ENCODE measurements around the gene TLCD3B. TPM values are rescaled to one million over a fixed set of nuclear protein-coding genes. Genes with fewer than 3 reads are reported as not detected.

Gene TLCD3B
- total and polyA plus RNA-seq, 2 of the 4 experiments (the other 2 are of a cell fraction) = 0.19 TPM; not detected in 1

GRCh38 chr16:29985271-29985811, 45.7 kb downstream of the TLCD3B start:
- H3K4ac ChIP-seq (ENCODE audit: low read depth, low read length) = no peak overlapping the region
- H3K23ac ChIP-seq (ENCODE audit: low read depth, low read length) = no peak overlapping the region
- H4K5ac ChIP-seq (ENCODE audit: low read depth, low read length) = no peak overlapping the region
- no peak overlapping the region for H3K18ac ChIP-seq (ENCODE audit: low read depth, low read length)
- TF ChIP-seq RFX5 (IDR thresholded peaks at IDR 0.05; ENCODE audit: low read depth, low read length) (no peak), POLR2A (IDR thresholded peaks at IDR 0.05; ENCODE audit: low read depth, low read length) (no peak), RCOR1 (IDR thresholded peaks at IDR 0.05; ENCODE audit: insufficient replicate concordance, low read length) (no peak), NFE2L2 (IDR thresholded peaks at IDR 0.05; ENCODE audit: low read depth, low read length) (no peak), RAD21 (IDR thresholded peaks at IDR 0.05; ENCODE audit: low read length) (no peak), CTCF (conservative IDR thresholded peaks at IDR 0.05; ENCODE audit: low read depth, low read length) (no peak), SMC3 (IDR thresholded peaks at IDR 0.05; ENCODE audit: low read depth, low read length) (no peak), MAZ (IDR thresholded peaks at IDR 0.05; ENCODE audit: borderline replicate concordance, low read depth, low read length) (no peak), FOS (IDR thresholded peaks at IDR 0.05; ENCODE audit: low read depth, low read length) (no peak), CHD1 (IDR thresholded peaks at IDR 0.05; ENCODE audit: low read depth, low read length) (no peak), BHLHE40 (IDR thresholded peaks at IDR 0.05; ENCODE audit: low read depth, low read length) (no peak), MXI1 (IDR thresholded peaks at IDR 0.05; ENCODE audit: borderline replicate concordance, low read depth, low read length) (no peak), USF2 (IDR thresholded peaks at IDR 0.05; ENCODE audit: low read depth, low read length) (no peak)
- ChIA-PET CTCF (interaction anchor here (1.3 kb wide), 1 partner anchor 12 kb away, joined by 3 read pairs; the partner anchor contains the start of gene TAOK2), POLR2A (ENCODE audit: unreplicated experiment) (interaction anchor here (0.6 kb wide), 1 partner anchor 10 kb away, joined by 5 read pairs; the partner anchor contains the start of gene HIRIP3)
- H3K4me2 ChIP-seq (ENCODE audit: low read depth, low read length) = no peak overlapping the region
- no peak overlapping the region for H2BK5ac ChIP-seq (ENCODE audit: low read depth, low read length, poor library complexity, severe bottlenecking)
- no peaks in the 10 kb centered on the region for H3K4me1 ChIP-seq (ENCODE audit: control insufficient read depth, insufficient read depth, low read length)
- WGBS, 2 experiments (ENCODE audit: extremely low coverage in 2 of 2, insufficient read length in 1 of 2) = 94% methylated on average over 19 of the region's 28 CpGs; no CpG with 5 or more reads in 1 of the 2 experiments
- H2BK15ac ChIP-seq (ENCODE audit: low read depth, low read length) = no peak overlapping the region
- no peak overlapping the region for H2AK5ac ChIP-seq (ENCODE audit: low read depth, low read length)
- no peak overlapping the region for H3K14ac ChIP-seq (replicated peaks; ENCODE audit: low read depth, low read length)
- H2BK20ac ChIP-seq (ENCODE audit: low read depth, low read length) = no peak overlapping the region
- BruUV-seq (replicated peaks) = no TSS peak
- H3K9me3 ChIP-seq (ENCODE audit: control insufficient read depth, insufficient read depth, low read length) = no peaks in the 10 kb centered on the region
- H3K56ac ChIP-seq (ENCODE audit: extremely low read depth, insufficient read depth, low read length) = no peak overlapping the region
- no peak for ATAC-seq (ENCODE audit: low read depth)
- H3K9me1 ChIP-seq (ENCODE audit: insufficient read depth, low read length) = no peaks in the 10 kb centered on the region
- no peaks in the 10 kb centered on the region for H3K27me3 ChIP-seq (ENCODE audit: control insufficient read depth, insufficient read depth, low read length)
- in situ Hi-C loops (cut with MboI; ENCODE audit: low sequenced_read_pairs) = no loop called here
- H4K8ac ChIP-seq (ENCODE audit: low read depth in 2 of 2, low read length in 2 of 2) = no peak overlapping the region
- H3K79me1 ChIP-seq (ENCODE audit: low read depth in 1 of 2, low read length in 2 of 2) = peaks cover 5 to 11% of the 10 kb centered on the region in 2 experiments; a peak in 2 of 4 replicates
- no peak overlapping the region for H3K27ac ChIP-seq (ENCODE audit: insufficient read depth, low read length)
- dilution Hi-C loops (cut with HindIII; ENCODE audit: low sequenced_read_pairs, unreplicated experiment) = no loop called here
- H4K20me1 ChIP-seq (ENCODE audit: insufficient read depth, low read length) = no peaks in the 10 kb centered on the region; the same call in 1 of the 2 replicates
- intact Hi-C loops (cut with micrococcal nuclease) = no loop called here
- H2AFZ ChIP-seq (replicated peaks; ENCODE audit: low read length, poor library complexity) = no peak overlapping the region
- H3K36me3 ChIP-seq (ENCODE audit: control insufficient read depth, insufficient read depth, low read length) = peaks cover 80% of the 10 kb centered on the region
- H4K91ac ChIP-seq (ENCODE audit: insufficient read depth, low read depth, low read length) = no peak overlapping the region
- no peak overlapping the region for H3K9ac ChIP-seq (ENCODE audit: low read depth, low read length)
- no peak overlapping the region for H2BK120ac ChIP-seq (ENCODE audit: low read depth, low read length)
- H3K4me3 ChIP-seq (ENCODE audit: insufficient read depth, low read depth, low read length) = no peak overlapping the region
- no peak overlapping the region for H2AK9ac ChIP-seq (replicated peaks; ENCODE audit: low read depth, low read length, poor library complexity)
- no peak for DNase-seq
